NCI-H748 (cell line): ENCODE data around the gene NIPSNAP3A.
A peak's percentile ranks its signal among the peaks of the same experiment; 100 is the strongest.

Source experiments
- DNase-seq: peaks from one replicate; lab custom pipeline; 2025; ENCODE audit not compliant: unreplicated experiment; lab: John Stamatoyannopoulos, UW

The NIPSNAP3A gene

GRCh38 chr9:104805441-104805840, 58.0 kb downstream of the NIPSNAP3A start:
- no peak for DNase-seq

GRCh38 chr9:104808035-104808614, 60.6 kb downstream of the NIPSNAP3A start:
- DNase-seq: peak; percentile 69
